ENCODE results near the gene EFCAB11. TPM values are rescaled to one million over a fixed set of nuclear protein-coding genes. Genes with fewer than 3 reads are reported as not detected.

Gene EFCAB11
- total RNA-seq, 1 donor from 2014 or later: 3.9 TPM

GRCh38 chr14:89779707-89780106, 174.8 kb downstream of the EFCAB11 start:
- DNase-seq (ENCODE audit: extremely low read depth, low read depth, low spot score): no peak

GRCh38 chr14:89775946-89776345, 178.6 kb downstream of the EFCAB11 start:
- DNase-seq (ENCODE audit: extremely low read depth, low read depth, low spot score): no peak

GRCh38 chr14:89775151-89775550, 179.4 kb downstream of the EFCAB11 start:
- DNase-seq (ENCODE audit: extremely low read depth, low read depth, low spot score): no peak

GRCh38 chr14:89773644-89774316, 180.8 kb downstream of the EFCAB11 start:
- DNase-seq (ENCODE audit: extremely low read depth, low read depth, low spot score): no peak

- no peak for DNase-seq (ENCODE audit: extremely low read depth, low read depth, low spot score)
Measured at GRCh38 chr14:89773151-89773550, 181.4 kb downstream of the EFCAB11 start.

GRCh38 chr14:89771251-89771650, 183.3 kb downstream of the EFCAB11 start:
- no peak for DNase-seq (ENCODE audit: extremely low read depth, low read depth, low spot score)

- DNase-seq (ENCODE audit: extremely low read depth, low read depth, low spot score): no peak
Measured at GRCh38 chr14:89767861-89768268, 186.7 kb downstream of the EFCAB11 start.

GRCh38 chr14:89767131-89767530, 187.4 kb downstream of the EFCAB11 start:
- no peak for DNase-seq (ENCODE audit: extremely low read depth, low read depth, low spot score)

GRCh38 chr14:89765346-89765745, 189.2 kb downstream of the EFCAB11 start:
- no peak for DNase-seq (ENCODE audit: extremely low read depth, low read depth, low spot score)

- no peak for DNase-seq (ENCODE audit: extremely low read depth, low read depth, low spot score)
Measured at GRCh38 chr14:89760086-89760485, 194.4 kb downstream of the EFCAB11 start.

- DNase-seq (ENCODE audit: extremely low read depth, low read depth, low spot score): no peak
Measured at GRCh38 chr14:89757313-89757939, 197.1 kb downstream of the EFCAB11 start.

GRCh38 chr14:89755816-89756215, 198.7 kb downstream of the EFCAB11 start:
- DNase-seq (ENCODE audit: extremely low read depth, low read depth, low spot score): no peak

GRCh38 chr14:89753828-89754412, 200.6 kb downstream of the EFCAB11 start:
- DNase-seq (ENCODE audit: extremely low read depth, low read depth, low spot score): no peak

- no peak for DNase-seq (ENCODE audit: extremely low read depth, low read depth, low spot score)
Measured at GRCh38 chr14:89750908-89751392, 203.6 kb downstream of the EFCAB11 start.

GRCh38 chr14:89750281-89750755, 204.2 kb downstream of the EFCAB11 start:
- DNase-seq (ENCODE audit: extremely low read depth, low read depth, low spot score): no peak

GRCh38 chr14:89748004-89748403, 206.5 kb downstream of the EFCAB11 start:
- DNase-seq (ENCODE audit: extremely low read depth, low read depth, low spot score): no peak

- no peak for DNase-seq (ENCODE audit: extremely low read depth, low read depth, low spot score)
Measured at GRCh38 chr14:89747126-89747525, 207.4 kb downstream of the EFCAB11 start.

GRCh38 chr14:89746654-89747053, 207.9 kb downstream of the EFCAB11 start:
- no peak for DNase-seq (ENCODE audit: extremely low read depth, low read depth, low spot score)

GRCh38 chr14:89746135-89746534, 208.4 kb downstream of the EFCAB11 start:
- no peak for DNase-seq (ENCODE audit: extremely low read depth, low read depth, low spot score)

All from glomerular endothelial cell (primary cell).